SH-SY5Y (cell line): ENCODE data around the gene DSCAML1.

ENCODE experiments used
- GATA2 ChIP-seq: IDR thresholded peaks from 2 replicates; pipeline ENCODE4 v1.6.1; 2011; ENCODE audit warnings: mild to moderate bottlenecking, low read depth, low read length
- GATA3 ChIP-seq: IDR thresholded peaks from 2 replicates; pipeline ENCODE4 v1.6.1; 2011; ENCODE audit warnings: low read depth, mild to moderate bottlenecking, low read length, moderate library complexity

DNA sequence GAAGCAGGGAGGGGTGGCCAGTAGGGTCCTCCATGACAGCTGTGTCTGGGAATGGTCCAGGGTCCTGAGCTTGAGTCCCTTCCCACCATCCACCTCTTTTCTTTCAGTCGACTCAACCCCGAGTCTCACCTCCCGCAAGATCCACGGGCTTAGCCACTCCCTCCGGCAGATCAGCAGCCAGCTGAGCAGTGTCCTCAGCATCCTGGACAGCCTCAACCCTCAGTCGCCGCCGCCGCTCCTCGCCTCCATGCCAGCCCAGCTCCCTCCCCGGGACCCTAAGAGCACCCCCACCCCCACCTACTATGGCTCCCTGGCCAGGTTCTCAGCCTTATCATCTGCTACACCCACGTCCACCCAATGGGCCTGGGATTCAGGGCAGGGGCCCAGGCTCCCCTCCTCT, 387.5 kb downstream of the DSCAML1 start:
- TF ChIP-seq GATA3 (no peak), GATA2 (no peak)
